ENCODE data around the gene TAB3. TPM values are rescaled to one million over a fixed set of nuclear protein-coding genes. Genes with fewer than 3 reads are reported as not detected.
"Not testable (repeated sequence)": the region's sequence is repeated elsewhere in the genome, so short reads cannot be mapped to it uniquely, and the experiment has no call there.

Gene TAB3
- total and polyA plus RNA-seq, 7 donors, result 6.7 to 31.6 (median 17.4) TPM

DNA sequence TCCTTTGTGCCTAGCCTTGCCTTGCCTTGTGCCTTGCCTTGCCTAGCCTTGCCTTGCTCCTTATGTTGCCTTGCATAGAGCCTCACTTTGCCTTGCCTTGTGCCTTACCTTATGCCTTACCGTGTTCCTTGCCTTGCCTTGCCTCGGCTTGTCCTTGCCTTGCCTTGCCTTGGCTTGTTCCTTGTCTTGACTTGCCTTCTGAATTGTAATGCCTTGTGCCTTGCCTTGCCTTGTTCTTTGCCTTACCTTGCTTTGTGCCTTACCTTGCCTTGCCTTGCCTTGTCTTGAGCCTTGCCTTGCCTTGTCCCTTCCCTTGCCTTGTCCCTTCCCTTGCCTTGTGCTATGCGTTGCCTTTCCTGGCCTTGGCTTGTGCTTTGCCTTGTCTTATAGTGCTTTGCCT, 90.2 kb downstream of the TAB3 start:
- intact Hi-C loops (cut with DNase I), result no loop called here
- no peak overlapping the region for H3K27ac ChIP-seq
- no peaks in the 10 kb centered on the region for H3K27me3 ChIP-seq
- H3K9me3 ChIP-seq, result no peaks in the 10 kb centered on the region
- H3K4me3 ChIP-seq, result no peak overlapping the region
- TF ChIP-seq, protein P1, sequence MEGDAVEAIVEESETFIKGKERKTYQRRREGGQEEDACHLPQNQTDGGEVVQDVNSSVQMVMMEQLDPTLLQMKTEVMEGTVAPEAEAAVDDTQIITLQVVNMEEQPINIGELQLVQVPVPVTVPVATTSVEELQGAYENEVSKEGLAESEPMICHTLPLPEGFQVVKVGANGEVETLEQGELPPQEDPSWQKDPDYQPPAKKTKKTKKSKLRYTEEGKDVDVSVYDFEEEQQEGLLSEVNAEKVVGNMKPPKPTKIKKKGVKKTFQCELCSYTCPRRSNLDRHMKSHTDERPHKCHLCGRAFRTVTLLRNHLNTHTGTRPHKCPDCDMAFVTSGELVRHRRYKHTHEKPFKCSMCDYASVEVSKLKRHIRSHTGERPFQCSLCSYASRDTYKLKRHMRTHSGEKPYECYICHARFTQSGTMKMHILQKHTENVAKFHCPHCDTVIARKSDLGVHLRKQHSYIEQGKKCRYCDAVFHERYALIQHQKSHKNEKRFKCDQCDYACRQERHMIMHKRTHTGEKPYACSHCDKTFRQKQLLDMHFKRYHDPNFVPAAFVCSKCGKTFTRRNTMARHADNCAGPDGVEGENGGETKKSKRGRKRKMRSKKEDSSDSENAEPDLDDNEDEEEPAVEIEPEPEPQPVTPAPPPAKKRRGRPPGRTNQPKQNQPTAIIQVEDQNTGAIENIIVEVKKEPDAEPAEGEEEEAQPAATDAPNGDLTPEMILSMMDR (IDR thresholded peaks at IDR 0.05), result no peak
- TF ChIP-seq EP300 (IDR thresholded peaks at IDR 0.05) (no peak), POLR2AphosphoS5 (IDR thresholded peaks at IDR 0.05) (no peak), POLR2A (IDR thresholded peaks at IDR 0.05) (no peak)
- 96% methylated on average over 3 of the region's 3 CpGs for WGBS, 2 donors
- H3K4me1 ChIP-seq, result no peaks in the 10 kb centered on the region
- DNase-seq, result no peak
- no peaks in the 10 kb centered on the region for H3K36me3 ChIP-seq

DNA sequence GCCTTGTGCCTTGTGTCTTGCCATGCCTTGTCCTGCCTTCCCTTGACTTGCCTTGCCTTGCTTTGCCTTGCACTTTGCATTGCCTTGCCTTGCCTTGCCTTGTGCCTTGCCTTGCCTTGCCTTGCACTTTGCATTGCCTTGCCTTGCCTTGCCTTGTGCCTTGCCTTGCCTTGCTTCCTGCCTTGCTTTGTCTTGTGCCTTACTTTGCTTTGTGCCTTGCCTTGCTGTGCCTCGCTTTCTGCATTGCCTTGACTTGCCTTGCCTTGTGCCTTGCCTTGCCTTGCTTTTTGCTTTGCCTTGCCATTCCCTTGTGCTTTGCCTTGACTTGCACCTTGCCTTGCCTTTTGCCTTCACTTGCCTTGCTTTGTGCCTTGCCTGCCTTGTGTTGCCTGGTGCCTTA, 91.8 kb downstream of the TAB3 start:
- H3K36me3 ChIP-seq; H3K9me3 ChIP-seq; H3K4me3 ChIP-seq; H3K4me1 ChIP-seq; intact Hi-C loops (cut with DNase I); H3K27me3 ChIP-seq; DNase-seq; H3K27ac ChIP-seq: not testable (repeated sequence)
- 77 to 90% methylated on average over 1 of the region's 1 CpG for WGBS, 2 donors

DNA sequence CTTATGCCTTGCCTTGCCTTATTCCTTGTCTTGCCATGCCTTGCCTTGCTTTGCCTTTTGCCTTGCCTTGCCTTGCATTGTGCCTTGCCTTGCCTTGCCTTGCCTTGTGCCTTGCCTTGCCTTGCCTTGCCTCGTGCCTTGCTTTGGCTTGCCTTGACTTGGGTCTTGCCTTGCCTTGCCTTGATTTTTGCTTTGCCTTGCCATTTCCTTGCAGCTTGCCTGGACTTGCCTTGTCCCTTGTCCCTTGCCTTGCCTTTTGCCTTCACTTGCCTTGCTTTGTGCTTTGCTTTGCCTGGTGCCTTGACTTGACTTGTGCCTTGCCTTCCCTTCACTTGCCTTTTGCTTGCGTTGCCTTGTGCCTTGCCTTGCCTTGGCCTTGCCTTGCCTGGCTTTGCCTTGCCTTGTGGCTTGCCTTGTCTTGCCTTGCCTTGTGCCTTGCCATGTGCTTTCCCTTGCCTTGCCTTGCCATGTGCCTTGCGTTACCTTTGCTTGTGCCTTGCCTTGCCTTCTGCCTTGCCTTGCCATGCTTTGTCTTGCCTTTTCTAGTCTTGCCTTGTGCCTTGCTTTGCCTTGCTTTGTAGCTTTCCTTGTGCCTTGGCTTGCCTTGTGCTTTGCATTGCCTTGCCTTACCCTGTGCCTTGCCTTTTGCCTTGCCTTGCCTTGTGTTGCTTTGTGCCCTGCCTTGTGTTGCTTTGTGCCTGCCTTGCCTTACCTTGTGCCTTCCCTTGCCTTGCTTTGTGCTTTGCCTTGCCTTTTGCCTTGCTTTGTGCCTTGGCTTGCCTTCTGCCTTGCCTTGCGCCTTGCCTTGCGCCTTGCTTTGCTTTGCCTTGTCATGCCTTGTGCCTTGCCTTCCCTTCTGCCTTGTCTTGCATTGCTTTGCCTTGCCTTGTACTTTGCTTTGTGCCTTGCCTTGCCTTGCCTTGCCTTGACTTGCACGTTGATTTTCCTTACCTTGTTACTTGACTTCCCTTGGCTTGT, 92.8 kb downstream of the TAB3 start:
- H3K4me1 ChIP-seq, result no peaks in the 10 kb centered on the region
- no peaks in the 10 kb centered on the region for H3K9me3 ChIP-seq
- no peaks in the 10 kb centered on the region for H3K27me3 ChIP-seq
- no peak for DNase-seq
- intact Hi-C loops (cut with DNase I), result no loop called here
- TF ChIP-seq, protein P1 (IDR thresholded peaks at IDR 0.05), result no peak
- TF ChIP-seq EP300 (IDR thresholded peaks at IDR 0.05) (no peak), POLR2AphosphoS5 (IDR thresholded peaks at IDR 0.05) (no peak), POLR2A (IDR thresholded peaks at IDR 0.05) (no peak)
- no peaks in the 10 kb centered on the region for H3K36me3 ChIP-seq
- WGBS, 2 donors, result 86 to 91% methylated on average over 6 of the region's 6 CpGs
- no peak overlapping the region for H3K27ac ChIP-seq
- no peak overlapping the region for H3K4me3 ChIP-seq

DNA sequence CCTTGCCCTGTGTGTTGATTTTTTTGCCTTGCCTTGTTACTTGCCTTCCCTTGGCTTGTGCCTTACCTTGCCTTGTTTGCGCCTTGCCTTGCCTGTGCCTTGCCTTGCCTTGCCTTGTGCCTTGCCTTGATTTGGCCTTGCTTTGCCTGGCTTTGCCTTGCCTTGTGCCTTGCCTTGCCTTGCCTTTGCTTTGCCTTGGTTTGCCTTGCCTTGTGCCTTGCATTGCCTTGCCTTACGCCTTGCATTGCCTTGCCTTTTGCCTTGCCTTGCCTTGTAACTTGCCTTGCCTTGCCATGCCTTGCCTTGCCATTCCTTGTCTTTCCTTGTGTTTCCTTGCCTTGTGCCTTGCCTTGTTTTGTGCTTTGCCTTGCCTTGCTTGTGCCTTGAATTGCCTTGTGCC, 94.6 kb downstream of the TAB3 start:
- no peak for TF ChIP-seq POLR2AphosphoS5 (IDR thresholded peaks at IDR 0.05)
- TF ChIP-seq, protein P1 (IDR thresholded peaks at IDR 0.05), result no peak
- TF ChIP-seq POLR2A (IDR thresholded peaks at IDR 0.05), result no peak
- no peak for TF ChIP-seq EP300 (IDR thresholded peaks at IDR 0.05)
- 87 to 90% methylated on average over 2 of the region's 2 CpGs for WGBS, 2 donors
- Histone ChIP-seq H3K27ac (no peak overlapping the region), H3K36me3 (no peaks in the 10 kb centered on the region), H3K4me3 (no peak overlapping the region), H3K9me3 (no peaks in the 10 kb centered on the region), H3K4me1 (no peaks in the 10 kb centered on the region), H3K27me3 (no peaks in the 10 kb centered on the region)
- DNase-seq, result no peak
- intact Hi-C loops (cut with DNase I), result no loop called here

DNA sequence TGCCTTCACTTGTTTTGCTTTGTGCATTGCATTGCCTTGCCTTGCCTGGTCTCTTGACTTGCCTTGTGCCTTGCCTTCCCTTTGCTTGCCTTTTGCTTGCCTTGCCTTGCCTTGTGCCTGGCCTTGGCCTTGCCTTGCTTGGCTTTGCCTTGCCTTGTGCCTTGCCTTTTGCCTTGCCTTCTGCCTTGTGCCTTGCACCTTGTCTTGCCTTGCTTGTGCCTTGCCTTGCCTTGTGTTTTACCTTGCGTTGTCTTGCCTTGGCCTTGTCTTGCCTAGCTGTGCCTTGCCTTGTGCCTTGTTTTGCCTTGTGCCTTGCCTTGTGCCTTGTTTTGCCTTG, 95.3 kb downstream of the TAB3 start:
- no peaks in the 10 kb centered on the region for H3K9me3 ChIP-seq
- no peak for TF ChIP-seq POLR2A (IDR thresholded peaks at IDR 0.05)
- TF ChIP-seq, protein P1 (IDR thresholded peaks at IDR 0.05), result no peak
- TF ChIP-seq EP300 (IDR thresholded peaks at IDR 0.05), result no peak
- TF ChIP-seq POLR2AphosphoS5 (IDR thresholded peaks at IDR 0.05), result no peak
- no peaks in the 10 kb centered on the region for H3K36me3 ChIP-seq
- H3K27me3 ChIP-seq, result no peaks in the 10 kb centered on the region
- no peaks in the 10 kb centered on the region for H3K4me1 ChIP-seq
- H3K4me3 ChIP-seq, result no peak overlapping the region
- no peak overlapping the region for H3K27ac ChIP-seq
- 96 to 100% methylated on average over 1 of the region's 1 CpG for WGBS, 2 donors
- peak; percentile 43 for DNase-seq
- intact Hi-C loops (cut with DNase I), result no loop called here
